Activated T-cell treated with anti-CD3 and anti-CD28 coated beads for 24 hours (primary cell): ENCODE data around the gene PBXIP1.
"Not testable (repeated sequence)": the region's sequence is repeated elsewhere in the genome, so short reads cannot be mapped to it uniquely, and the experiment has no call there.

Experiments used
- DNase-seq: peaks from one replicate; pipeline ENCODE4 v3.0.0-alpha.2; 2020; ENCODE audit warnings: low read depth

The PBXIP1 gene

GRCh38 chr1:154936555-154937084 is 19.3 kb downstream of the PBXIP1 start, which contains the start of gene PMVK:
PMVK (minus strand) TSS chr1:154936719; CDS start chr1:154936685, 34 bp downstream.
- DNase-seq = peak; percentile 91

GRCh38 chr1:154935749-154936554 is 19.9 kb downstream of the PBXIP1 start:
- no peak for DNase-seq

GRCh38 chr1:154934358-154934948 is 21.4 kb downstream of the PBXIP1 start:
- no peak for DNase-seq

GRCh38 chr1:154931940-154932487 is 23.9 kb downstream of the PBXIP1 start:
- DNase-seq = no peak

GRCh38 chr1:154926201-154926600 is 29.7 kb downstream of the PBXIP1 start:
- no peak for DNase-seq

GRCh38 chr1:154925335-154926170 is 30.3 kb downstream of the PBXIP1 start:
- no peak for DNase-seq

GRCh38 chr1:154923695-154924094 is 32.2 kb downstream of the PBXIP1 start:
- DNase-seq = no peak

GRCh38 chr1:154913273-154913672 is 42.6 kb downstream of the PBXIP1 start:
- DNase-seq = no peak

- no peak for DNase-seq
These were observed 43.1 kb downstream of the PBXIP1 start for GRCh38 chr1:154912755-154913154.

GRCh38 chr1:154911691-154912550 is 44.0 kb downstream of the PBXIP1 start:
- no peak for DNase-seq

GRCh38 chr1:154910851-154911250 is 45.0 kb downstream of the PBXIP1 start:
- DNase-seq = no peak

- no peak for DNase-seq
These were observed 47.0 kb downstream of the PBXIP1 start for GRCh38 chr1:154908937-154909336.

GRCh38 chr1:154908129-154908528 is 47.8 kb downstream of the PBXIP1 start:
- not testable (repeated sequence) for DNase-seq

- no peak for DNase-seq
These were observed 49.2 kb downstream of the PBXIP1 start for GRCh38 chr1:154906621-154907081.

- no peak for DNase-seq
These were observed 52.8 kb downstream of the PBXIP1 start for GRCh38 chr1:154902938-154903566.

- DNase-seq = no peak
These were observed 54.3 kb downstream of the PBXIP1 start for GRCh38 chr1:154901591-154901990.

- no peak for DNase-seq
These were observed 56.9 kb downstream of the PBXIP1 start for GRCh38 chr1:154899041-154899440.

GRCh38 chr1:154896771-154897286 is 59.1 kb downstream of the PBXIP1 start:
- DNase-seq = no peak

- DNase-seq = no peak
These were observed 60.1 kb downstream of the PBXIP1 start for GRCh38 chr1:154895798-154896197.
